Thyroid gland (tissue), 4 donors: Measurements from ENCODE around the gene PNKD. TPM values are rescaled to one million over a fixed set of nuclear protein-coding genes. Genes with fewer than 3 reads are reported as not detected.

Source experiments
- DNase-seq, 2 donors: peaks; one replicate each; pipeline ENCODE4 v3.0.0-alpha.2; 2019
- H3K27ac ChIP-seq, 3 donors: fragments of 200-600 bp; sonication (generic); 1 replicate in 2 of 3; 2 replicates in 1 of 3; pipeline ENCODE4 v1.5.1; 2016 to 2019; ENCODE audit warnings: mild to moderate bottlenecking in 1 of 3, moderate library complexity in 1 of 3
- H3K27me3 ChIP-seq: fragments of 200-600 bp; sonication (generic); one replicate; pipeline ENCODE4 v1.5.1; 2019
- H3K36me3 ChIP-seq, 2 donors: fragments of 200-600 bp; sonication (generic); one replicate each; pipeline ENCODE4 v1.5.1; 2016 to 2019
- H3K4me1 ChIP-seq, 2 donors: fragments of 200-600 bp; sonication (generic); one replicate each; pipeline ENCODE4 v1.5.1; 2017 to 2019
- H3K4me3 ChIP-seq, 3 donors: fragments of 200-600 bp; sonication (generic); replicated peaks in 1 of 3; 1 replicate in 2 of 3; 2 replicates in 1 of 3; pipeline ENCODE4 v1.5.1; 2016; ENCODE audit warnings: mild to moderate bottlenecking in 1 of 3
- H3K9me3 ChIP-seq: fragments of 200-600 bp; sonication (generic); one replicate; pipeline ENCODE4 v1.5.1; 2017
- POLR2A ChIP-seq, 2 donors: fragments of 450-650 bp; IDR thresholded peaks; one replicate each; pipeline ENCODE4 v1.6.1; 2017; ENCODE audit warnings: antibody characterized with exemption in 2 of 2, mild to moderate bottlenecking in 2 of 2, moderate library complexity in 1 of 2
- WGBS, 2 donors: methylation state at CpG; one replicate each; pipeline ENCODE4 v1.1.5; 2017; 5-methylcytosine and 5-hydroxymethylcytosine counted together
- intact Hi-C: fragments of 100-400 bp; cut with DNase I; formaldehyde crosslinking; loops from one replicate; pipeline ENCODE4 v1.15.1; 2023
- total RNA-seq, 4 donors: library from RNA; depleted of rRNA; stranded (reverse); fragments of >200 nt; gene quantifications; one replicate each; pipeline ENCODE4 v1.2.3, GENCODE V29; 2016
- TF ChIP-seq, protein P1 (sequence below), 6 experiments: fragments of 200-600 bp in 3 of 6; fragments of 450-650 bp in 3 of 6; sonication (generic) in 3 of 6; IDR thresholded peaks; one replicate each; pipeline ENCODE4 v1.5.1; 2016 to 2019; ENCODE audit warnings: antibody characterized with exemption in 6 of 6, mild to moderate bottlenecking in 2 of 6, inconsistent platforms in 1 of 6, moderate library complexity in 1 of 6

The PNKD gene
- total RNA-seq, 4 donors from 2014 or later: 57.0 to 110 (median 81.8) TPM

DNA sequence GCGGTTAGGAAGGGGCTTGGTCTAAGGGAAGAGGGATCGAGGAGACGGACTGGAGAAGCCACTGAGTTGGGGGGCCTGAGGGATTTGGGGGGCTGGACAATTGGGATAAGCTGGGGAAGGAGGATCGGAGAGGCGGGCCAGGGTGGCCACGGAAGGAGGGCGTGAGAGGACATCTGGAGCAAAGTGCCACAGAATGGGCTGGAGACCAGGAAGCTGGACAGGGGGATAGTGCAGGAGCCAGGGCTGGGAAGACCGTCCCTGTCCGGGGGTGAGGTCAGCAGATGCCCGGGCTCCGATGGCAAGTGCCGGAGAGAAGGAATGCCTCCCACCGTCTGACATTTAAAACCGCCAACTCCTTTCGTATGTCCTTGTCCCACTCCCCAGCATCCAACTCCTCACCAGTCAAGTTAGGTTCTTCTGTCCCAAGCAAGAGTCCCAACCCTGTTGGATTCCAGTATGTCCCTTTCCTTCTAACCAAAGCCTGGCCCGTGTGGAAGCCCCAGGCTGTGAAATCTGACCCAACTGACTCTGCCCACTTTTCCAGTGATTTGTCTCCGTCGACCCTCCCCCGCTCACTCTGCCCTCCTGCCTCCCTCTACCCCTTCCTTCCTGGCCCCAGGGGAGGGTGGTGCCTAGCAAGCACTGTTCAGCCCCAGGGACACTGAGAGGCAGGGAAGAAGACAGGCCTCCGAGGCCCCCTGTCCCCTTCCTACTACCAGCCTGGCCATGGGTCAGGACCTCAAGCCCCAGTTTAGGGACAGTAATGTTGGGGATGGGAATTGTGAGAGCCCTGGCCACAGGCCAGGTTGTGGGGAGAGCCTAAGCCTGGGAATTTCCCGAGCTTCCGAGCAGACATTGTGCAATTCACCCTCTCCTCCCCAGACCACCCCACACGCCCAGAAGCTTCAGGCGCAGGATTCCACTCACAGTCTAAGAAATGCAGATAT is 53.5 kb downstream of the PNKD start:
- intact Hi-C loops: no loop called here
- H3K36me3 ChIP-seq: no peaks in the 10 kb centered on the region
- peak overlapping the region; percentile 70 to 93 (median 79) for H3K27ac ChIP-seq
- peak overlapping the region; percentile 7 to 63 (median 47) for H3K4me3 ChIP-seq
- H3K27me3 ChIP-seq: no peaks in the 10 kb centered on the region
- peak; percentile 59 to 68 for DNase-seq
- TF ChIP-seq, protein P1, sequence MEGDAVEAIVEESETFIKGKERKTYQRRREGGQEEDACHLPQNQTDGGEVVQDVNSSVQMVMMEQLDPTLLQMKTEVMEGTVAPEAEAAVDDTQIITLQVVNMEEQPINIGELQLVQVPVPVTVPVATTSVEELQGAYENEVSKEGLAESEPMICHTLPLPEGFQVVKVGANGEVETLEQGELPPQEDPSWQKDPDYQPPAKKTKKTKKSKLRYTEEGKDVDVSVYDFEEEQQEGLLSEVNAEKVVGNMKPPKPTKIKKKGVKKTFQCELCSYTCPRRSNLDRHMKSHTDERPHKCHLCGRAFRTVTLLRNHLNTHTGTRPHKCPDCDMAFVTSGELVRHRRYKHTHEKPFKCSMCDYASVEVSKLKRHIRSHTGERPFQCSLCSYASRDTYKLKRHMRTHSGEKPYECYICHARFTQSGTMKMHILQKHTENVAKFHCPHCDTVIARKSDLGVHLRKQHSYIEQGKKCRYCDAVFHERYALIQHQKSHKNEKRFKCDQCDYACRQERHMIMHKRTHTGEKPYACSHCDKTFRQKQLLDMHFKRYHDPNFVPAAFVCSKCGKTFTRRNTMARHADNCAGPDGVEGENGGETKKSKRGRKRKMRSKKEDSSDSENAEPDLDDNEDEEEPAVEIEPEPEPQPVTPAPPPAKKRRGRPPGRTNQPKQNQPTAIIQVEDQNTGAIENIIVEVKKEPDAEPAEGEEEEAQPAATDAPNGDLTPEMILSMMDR (IDR thresholded peaks at IDR 0.05): no peak
- peak in 1 of 2 donors; percentile 18 for TF ChIP-seq POLR2A (IDR thresholded peaks at IDR 0.05)
- H3K4me1 ChIP-seq: peaks cover 17 to 38% of the 10 kb centered on the region in 2 donors
- 11 to 13% methylated on average over 24 of the region's 24 CpGs for WGBS, 2 donors
- H3K9me3 ChIP-seq: no peaks in the 10 kb centered on the region

DNA sequence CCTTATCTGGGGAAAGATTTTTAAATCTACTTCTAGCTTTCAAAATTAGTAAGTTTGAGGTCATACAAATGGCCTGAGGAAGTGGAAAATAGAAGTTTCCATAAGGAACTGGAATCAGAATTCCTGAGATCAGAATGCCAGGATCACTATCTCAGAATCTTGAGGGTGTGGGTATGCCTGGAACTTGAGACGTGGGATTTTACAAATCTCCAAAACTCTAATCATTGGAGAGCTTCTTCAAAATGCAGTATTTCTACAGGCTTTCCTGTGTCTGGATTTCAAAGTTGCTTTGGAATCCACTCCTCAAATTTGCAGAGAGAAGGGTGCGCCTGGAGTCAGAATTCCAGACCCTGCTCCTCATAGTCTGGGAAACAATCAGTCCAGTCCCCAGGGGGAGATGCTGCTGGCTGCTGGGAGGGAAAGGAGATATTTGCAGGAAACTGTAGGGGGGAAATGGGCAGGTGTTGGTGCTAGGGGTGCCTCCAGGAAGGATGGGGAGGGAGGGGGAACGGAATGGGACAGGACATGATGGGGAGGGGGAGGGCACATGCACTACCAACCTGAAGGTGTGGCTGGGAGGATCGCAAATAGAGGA is 55.3 kb downstream of the PNKD start:
- no peak overlapping the region for H3K27ac ChIP-seq
- H3K27me3 ChIP-seq: no peaks in the 10 kb centered on the region
- H3K4me3 ChIP-seq: no peak overlapping the region
- H3K9me3 ChIP-seq: no peaks in the 10 kb centered on the region
- no peak for DNase-seq
- no peaks in the 10 kb centered on the region for H3K36me3 ChIP-seq
- 74 to 78% methylated on average over 4 of the region's 4 CpGs for WGBS, 2 donors
- intact Hi-C loops: no loop called here
- H3K4me1 ChIP-seq: peaks cover 17 to 52% of the 10 kb centered on the region in 2 donors
- TF ChIP-seq, protein P1 (IDR thresholded peaks at IDR 0.05): no peak
- TF ChIP-seq POLR2A (IDR thresholded peaks at IDR 0.05): no peak

DNA sequence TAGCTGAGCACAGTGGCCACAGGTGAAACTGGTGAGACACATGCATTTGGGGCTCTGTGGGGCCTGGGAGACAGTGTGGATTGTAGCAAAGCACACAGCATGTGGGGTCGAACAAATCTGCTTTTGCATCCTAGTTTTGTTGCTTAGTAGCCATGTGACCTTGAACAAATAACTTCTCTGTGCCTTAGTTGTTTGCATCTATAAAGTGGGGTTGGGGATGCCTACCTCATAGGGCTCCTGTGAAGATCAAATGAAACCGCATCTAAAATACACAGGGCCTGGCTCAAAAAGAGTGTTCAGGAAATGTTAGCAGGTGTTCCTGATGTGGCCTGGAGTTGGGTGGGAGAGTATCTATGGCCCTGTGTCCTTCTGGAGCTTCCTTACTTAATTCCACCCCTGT is 56.0 kb downstream of the PNKD start:
- intact Hi-C loops: no loop called here
- Histone ChIP-seq H3K36me3 (no peaks in the 10 kb centered on the region), H3K4me3 (no peak overlapping the region), H3K9me3 (no peaks in the 10 kb centered on the region), H3K4me1 (peaks cover 17 to 46% of the 10 kb centered on the region in 2 donors), H3K27ac (no peak overlapping the region), H3K27me3 (no peaks in the 10 kb centered on the region)
- DNase-seq: no peak
- 81 to 85% methylated on average over 2 of the region's 2 CpGs for WGBS, 2 donors
- TF ChIP-seq, protein P1 (IDR thresholded peaks at IDR 0.05): no peak
- no peak for TF ChIP-seq POLR2A (IDR thresholded peaks at IDR 0.05)

DNA sequence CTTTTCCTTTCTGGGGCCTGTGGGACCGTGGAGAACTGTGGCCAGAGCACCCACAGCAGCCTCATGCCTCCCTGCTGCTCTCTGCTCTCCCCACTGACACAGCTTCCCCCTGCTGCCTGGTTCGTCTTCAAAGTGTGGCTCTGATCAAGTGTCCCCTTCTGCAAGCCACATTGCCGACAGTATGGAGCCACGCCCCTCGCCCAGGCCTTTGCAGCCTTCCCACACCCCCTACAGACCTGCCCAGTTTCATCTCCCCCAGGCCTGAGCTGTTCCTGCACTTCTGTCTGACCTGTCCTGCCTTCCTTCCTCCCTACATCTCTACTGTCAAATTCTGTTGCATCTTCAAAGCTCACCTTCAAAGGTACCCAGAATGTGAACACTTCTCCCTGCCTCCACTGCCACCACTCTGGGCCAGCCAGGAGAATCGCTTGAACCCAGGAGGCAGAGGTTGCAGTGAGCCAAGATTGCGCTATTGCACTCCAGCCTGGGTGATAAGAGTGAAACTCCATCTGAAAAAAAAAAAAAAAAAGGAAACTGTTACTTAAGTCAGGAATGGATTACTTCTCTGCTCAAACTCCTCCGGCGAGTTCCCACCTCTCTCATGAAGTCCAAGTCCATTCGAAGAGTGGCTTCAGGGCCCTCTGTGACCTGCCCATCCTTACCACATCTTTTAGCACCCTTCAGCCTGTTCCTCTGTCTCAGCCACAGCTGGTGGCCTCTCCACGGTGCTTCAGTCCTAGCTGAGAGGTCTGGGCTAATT is 57.3 kb downstream of the PNKD start:
- no peak for DNase-seq
- H3K4me3 ChIP-seq: no peak overlapping the region
- intact Hi-C loops: no loop called here
- H3K27ac ChIP-seq: no peak overlapping the region
- no peak for TF ChIP-seq POLR2A (IDR thresholded peaks at IDR 0.05)
- TF ChIP-seq, protein P1 (IDR thresholded peaks at IDR 0.05): no peak
- H3K36me3 ChIP-seq: no peaks in the 10 kb centered on the region
- H3K4me1 ChIP-seq: peaks cover 10 to 37% of the 10 kb centered on the region in 2 donors
- H3K9me3 ChIP-seq: no peaks in the 10 kb centered on the region
- H3K27me3 ChIP-seq: no peaks in the 10 kb centered on the region
- WGBS, 2 donors: 77 to 78% methylated on average over 10 of the region's 11 CpGs
